ENCODE measurements around the gene PRKCA.

DNA sequence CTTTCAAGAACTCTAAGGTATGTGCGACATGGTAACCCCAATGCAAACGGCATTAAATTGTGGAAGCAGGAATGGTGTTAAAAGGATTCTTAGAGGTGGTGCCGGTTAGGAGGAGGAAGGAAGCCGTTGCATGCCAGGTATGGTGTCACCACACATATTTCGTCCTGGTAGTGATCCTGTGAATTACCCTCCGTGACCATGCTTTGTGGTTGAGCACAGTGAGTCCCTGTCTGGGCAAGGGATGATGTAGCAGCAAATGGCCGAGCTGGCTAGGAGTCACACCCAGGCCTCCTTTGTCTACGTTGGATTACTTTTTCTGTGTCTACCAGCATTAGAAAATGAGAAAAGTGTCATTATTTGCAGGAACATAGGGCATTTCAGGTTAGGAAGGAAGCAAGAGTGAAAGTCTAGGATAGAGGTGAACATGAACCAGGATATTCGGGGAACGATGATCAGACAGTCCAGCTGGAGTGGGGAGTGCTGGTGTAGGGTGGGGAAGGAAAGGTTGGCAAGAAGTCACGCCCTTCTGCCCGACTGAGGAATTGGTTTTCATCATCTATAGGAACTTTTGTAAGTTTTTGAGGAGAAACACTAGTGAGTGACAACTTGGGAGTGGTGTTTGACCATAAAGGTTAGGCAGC lies 123.5 kb downstream of the PRKCA start:
- TF ChIP-seq, protein P1, sequence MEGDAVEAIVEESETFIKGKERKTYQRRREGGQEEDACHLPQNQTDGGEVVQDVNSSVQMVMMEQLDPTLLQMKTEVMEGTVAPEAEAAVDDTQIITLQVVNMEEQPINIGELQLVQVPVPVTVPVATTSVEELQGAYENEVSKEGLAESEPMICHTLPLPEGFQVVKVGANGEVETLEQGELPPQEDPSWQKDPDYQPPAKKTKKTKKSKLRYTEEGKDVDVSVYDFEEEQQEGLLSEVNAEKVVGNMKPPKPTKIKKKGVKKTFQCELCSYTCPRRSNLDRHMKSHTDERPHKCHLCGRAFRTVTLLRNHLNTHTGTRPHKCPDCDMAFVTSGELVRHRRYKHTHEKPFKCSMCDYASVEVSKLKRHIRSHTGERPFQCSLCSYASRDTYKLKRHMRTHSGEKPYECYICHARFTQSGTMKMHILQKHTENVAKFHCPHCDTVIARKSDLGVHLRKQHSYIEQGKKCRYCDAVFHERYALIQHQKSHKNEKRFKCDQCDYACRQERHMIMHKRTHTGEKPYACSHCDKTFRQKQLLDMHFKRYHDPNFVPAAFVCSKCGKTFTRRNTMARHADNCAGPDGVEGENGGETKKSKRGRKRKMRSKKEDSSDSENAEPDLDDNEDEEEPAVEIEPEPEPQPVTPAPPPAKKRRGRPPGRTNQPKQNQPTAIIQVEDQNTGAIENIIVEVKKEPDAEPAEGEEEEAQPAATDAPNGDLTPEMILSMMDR (IDR thresholded peaks at IDR 0.05): no peak
- no peak for TF ChIP-seq POLR2A (IDR thresholded peaks at IDR 0.05)

All from uterus (tissue), 2 donors.